IMR-90 (cell line): ENCODE data around the gene UBE2O. TPM values are rescaled to one million over a fixed set of nuclear protein-coding genes. Genes with fewer than 3 reads are reported as not detected.

Source experiments
- ATAC-seq: fragments of 200-7000 bp; cut with Tn5 transposase; 2 replicates; pipeline ENCODE4 v1.9.1; 2020; ENCODE audit warnings: low read depth, mild to moderate bottlenecking, moderate library complexity
- BruUV-seq: library from RNA; stranded (reverse); fragments of 400-500 nt; replicated peaks from 2 replicates; lab custom pipeline; 2021; lab: Mats Ljungman, UMichigan
- CTCF ChIA-PET: fragments of 300-600 bp; formaldehyde crosslinking; extraction: SDS; loops from one replicate; lab custom pipeline; 2021; ENCODE audit warnings: antibody characterized with exemption; lab: Yijun Ruan, JAX
- POLR2A ChIA-PET: fragments of 300-600 bp; sonication (Branson Sonifier 250); formaldehyde crosslinking; loops from one replicate; lab custom pipeline; 2022; ENCODE audit warnings: antibody characterized with exemption; ENCODE audit not compliant: unreplicated experiment; lab: Charles Lee
- DNase-seq: peaks from one replicate; pipeline ENCODE4 v3.0.0; 2013
- H2AFZ ChIP-seq: replicated peaks from 2 replicates; pipeline ENCODE3; 2013; ENCODE audit warnings: low read length, mild to moderate bottlenecking; ENCODE audit not compliant: poor library complexity
- H2AK5ac ChIP-seq: 2 replicates; pipeline ENCODE4 v1.6.1; 2013; ENCODE audit warnings: low read depth, low read length, inconsistent platforms
- H2AK9ac ChIP-seq: replicated peaks from 2 replicates; pipeline ENCODE3; 2013; ENCODE audit warnings: mild to moderate bottlenecking, low read depth, low read length, moderate library complexity; ENCODE audit not compliant: poor library complexity
- H2BK120ac ChIP-seq: 2 replicates; pipeline ENCODE4 v1.6.1; 2013; ENCODE audit warnings: low read depth, low read length, inconsistent platforms
- H2BK15ac ChIP-seq: 3 replicates; pipeline ENCODE4 v1.6.1; 2013; ENCODE audit warnings: low read depth, low read length, inconsistent platforms
- H2BK20ac ChIP-seq: 2 replicates; pipeline ENCODE4 v1.6.1; 2013; ENCODE audit warnings: low read depth, mild to moderate bottlenecking, inconsistent platforms, low read length, moderate library complexity
- H2BK5ac ChIP-seq: 2 replicates; pipeline ENCODE4 v1.6.1; 2013; ENCODE audit warnings: mild to moderate bottlenecking, low read depth, low read length, inconsistent platforms; ENCODE audit not compliant: poor library complexity, severe bottlenecking
- H3K14ac ChIP-seq: replicated peaks from 2 replicates; pipeline ENCODE4 v1.6.1; 2013; ENCODE audit warnings: low read depth, low read length, inconsistent platforms
- H3K18ac ChIP-seq: 2 replicates; pipeline ENCODE4 v1.6.1; 2013; ENCODE audit warnings: low read depth, low read length, control low read depth
- H3K23ac ChIP-seq: 2 replicates; pipeline ENCODE4 v1.6.1; 2013; ENCODE audit warnings: low read depth, low read length, inconsistent platforms
- H3K27ac ChIP-seq: 2 replicates; pipeline ENCODE4 v1.5.1; 2013; ENCODE audit warnings: mild to moderate bottlenecking, control low read depth, low read length; ENCODE audit not compliant: insufficient read depth
- H3K27me3 ChIP-seq: 2 replicates; pipeline ENCODE4 v1.6.1; 2013; ENCODE audit warnings: low read length; ENCODE audit not compliant: control insufficient read depth, insufficient read depth
- H3K36me3 ChIP-seq: 2 replicates; pipeline ENCODE4 v1.6.1; 2013; ENCODE audit warnings: low read length, mixed read lengths; ENCODE audit not compliant: control insufficient read depth, insufficient read depth
- H3K4ac ChIP-seq: 2 replicates; pipeline ENCODE4 v1.6.1; 2013; ENCODE audit warnings: low read depth, low read length, inconsistent platforms
- H3K4me1 ChIP-seq: 2 replicates; pipeline ENCODE4 v1.6.1; 2013; ENCODE audit warnings: low read length, mixed read lengths; ENCODE audit not compliant: control insufficient read depth, insufficient read depth
- H3K4me2 ChIP-seq: 2 replicates; pipeline ENCODE4 v1.6.1; 2013; ENCODE audit warnings: low read depth, mild to moderate bottlenecking, control low read depth, low read length, moderate library complexity
- H3K4me3 ChIP-seq: 2 replicates; pipeline ENCODE4 v1.5.1; 2013; ENCODE audit warnings: low read depth, mild to moderate bottlenecking, control low read depth, low read length, moderate library complexity; ENCODE audit not compliant: insufficient read depth
- H3K56ac ChIP-seq: 2 replicates; pipeline ENCODE4 v1.6.1; 2013; ENCODE audit warnings: low read length, inconsistent platforms; ENCODE audit not compliant: insufficient read depth; ENCODE audit errors: extremely low read depth
- H3K79me1 ChIP-seq, 2 experiments: 2 replicates each; pipeline ENCODE4 v1.6.1; 2013; ENCODE audit warnings: low read length in 2 of 2, inconsistent platforms in 1 of 2, low read depth in 1 of 2
- H3K9ac ChIP-seq: 2 replicates; pipeline ENCODE4 v1.6.1; 2013; ENCODE audit warnings: low read depth, low read length, control low read depth
- H3K9me1 ChIP-seq: 2 replicates; pipeline ENCODE4 v1.6.1; 2013; ENCODE audit warnings: low read length, inconsistent platforms; ENCODE audit not compliant: insufficient read depth
- H3K9me3 ChIP-seq: 2 replicates; pipeline ENCODE4 v1.6.1; 2013; ENCODE audit warnings: low read length; ENCODE audit not compliant: control insufficient read depth, insufficient read depth
- H4K20me1 ChIP-seq: 2 replicates; pipeline ENCODE4 v1.6.1; 2013; ENCODE audit warnings: low read length, inconsistent platforms; ENCODE audit not compliant: insufficient read depth
- H4K5ac ChIP-seq: 2 replicates; pipeline ENCODE4 v1.6.1; 2013; ENCODE audit warnings: mild to moderate bottlenecking, low read depth, low read length, control low read depth
- H4K8ac ChIP-seq, 2 experiments: 2 replicates each; pipeline ENCODE4 v1.6.1; 2013; ENCODE audit warnings: low read depth in 2 of 2, low read length in 2 of 2, control low read depth in 1 of 2, inconsistent platforms in 1 of 2
- H4K91ac ChIP-seq: 2 replicates; pipeline ENCODE4 v1.6.1; 2013; ENCODE audit warnings: low read depth, low read length, inconsistent platforms; ENCODE audit not compliant: insufficient read depth
- BHLHE40 ChIP-seq: fragments of 150-350 bp; IDR thresholded peaks from 2 replicates; pipeline ENCODE4 v1.6.1; 2016; ENCODE audit warnings: mild to moderate bottlenecking, low read depth, low read length
- CEBPB ChIP-seq: IDR thresholded peaks from 2 replicates; pipeline ENCODE4 v1.6.1; 2012; ENCODE audit warnings: low read depth, low read length, improper control_type of control experiment
- CHD1 ChIP-seq: IDR thresholded peaks from 2 replicates; pipeline ENCODE4 v1.6.1; 2012; ENCODE audit warnings: low read depth, low read length, improper control_type of control experiment
- CTCF ChIP-seq: conservative IDR thresholded peaks from 2 replicates; pipeline ENCODE4 v1.5.1; 2012; ENCODE audit warnings: mild to moderate bottlenecking, low read depth, low read length, improper control_type of control experiment
- FOS ChIP-seq: fragments of 150-350 bp; IDR thresholded peaks from 2 replicates; pipeline ENCODE4 v1.6.1; 2016; ENCODE audit warnings: low read depth, low read length
- MAFK ChIP-seq: IDR thresholded peaks from 2 replicates; pipeline ENCODE4 v1.6.1; 2012; ENCODE audit warnings: low read depth, low read length, improper control_type of control experiment
- MAZ ChIP-seq: IDR thresholded peaks from 2 replicates; pipeline ENCODE4 v1.6.1; 2012; ENCODE audit warnings: low read depth, mild to moderate bottlenecking, low read length, improper control_type of control experiment, moderate library complexity, borderline replicate concordance
- MXI1 ChIP-seq: IDR thresholded peaks from 2 replicates; pipeline ENCODE4 v1.6.1; 2012; ENCODE audit warnings: low read depth, mild to moderate bottlenecking, low read length, moderate library complexity, borderline replicate concordance
- NFE2L2 ChIP-seq: fragments of 150-350 bp; IDR thresholded peaks from 2 replicates; pipeline ENCODE4 v1.6.1; 2016; ENCODE audit warnings: low read depth, mild to moderate bottlenecking, low read length
- POLR2A ChIP-seq: IDR thresholded peaks from 2 replicates; pipeline ENCODE4 v1.6.1; 2012; ENCODE audit warnings: mild to moderate bottlenecking, low read depth, low read length
- RAD21 ChIP-seq: IDR thresholded peaks from 2 replicates; pipeline ENCODE4 v1.6.1; 2012; ENCODE audit warnings: low read length, improper control_type of control experiment
- RCOR1 ChIP-seq: IDR thresholded peaks from 2 replicates; pipeline ENCODE4 v1.6.1; 2012; ENCODE audit warnings: mild to moderate bottlenecking, low read length, improper control_type of control experiment; ENCODE audit not compliant: insufficient replicate concordance
- RFX5 ChIP-seq: IDR thresholded peaks from 2 replicates; pipeline ENCODE4 v1.8.0; 2012; ENCODE audit warnings: low read depth, mild to moderate bottlenecking, low read length, moderate library complexity
- SMC3 ChIP-seq: fragments of 150-350 bp; IDR thresholded peaks from 2 replicates; pipeline ENCODE4 v1.6.1; 2016; ENCODE audit warnings: low read depth, mild to moderate bottlenecking, antibody characterized with exemption, low read length, moderate library complexity
- WGBS, 2 experiments: methylation state at CpG; one replicate each; pipeline versions ENCODE4 v1.1.5 to v1.1.7; 2013; ENCODE audit warnings: missing lambda C conversion rate in 2 of 2; ENCODE audit not compliant: insufficient read length in 1 of 2; ENCODE audit errors: extremely low coverage in 2 of 2; 5-methylcytosine and 5-hydroxymethylcytosine counted together
- dilution Hi-C: fragments of 300-500 bp; cut with HindIII; formaldehyde crosslinking; loops from one replicate; pipeline ENCODE4 v1.14.3; 2018; ENCODE audit warnings: low sequenced_read_pairs; ENCODE audit not compliant: unreplicated experiment
- in situ Hi-C: fragments of 300-500 bp; cut with MboI; formaldehyde crosslinking; loops from 3 replicates; pipeline ENCODE4 v1.14.3; 2019; ENCODE audit warnings: low sequenced_read_pairs, inconsistent platforms, mixed read lengths
- intact Hi-C: fragments of 100-400 bp; cut with micrococcal nuclease; formaldehyde crosslinking; loops from 2 replicates; pipeline ENCODE4 v1.10.0; 2022
- polyA plus RNA-seq, 3 experiments: library from polyadenylated mRNA; depleted of rRNA; stranded (reverse); fragments of >200 nt; gene quantifications; 2 replicates each; pipeline ENCODE4 v1.2.3, GENCODE V29; 2012; ENCODE audit warnings: low replicate concordance in 1 of 3
- total RNA-seq: library from RNA; depleted of rRNA; stranded (reverse); fragments of >200 nt; gene quantifications from 2 replicates; pipeline ENCODE4 v1.2.3, GENCODE V29; 2012
- TF ChIP-seq, protein P1 (sequence below): fragments of 150-350 bp; IDR thresholded peaks from 2 replicates; pipeline ENCODE4 v1.6.1; 2017; ENCODE audit warnings: mild to moderate bottlenecking, antibody characterized with exemption, low read length, low read depth
- TF ChIP-seq, protein P2 (sequence below): fragments of 150-350 bp; IDR thresholded peaks from 2 replicates; pipeline ENCODE4 v1.6.1; 2016; ENCODE audit warnings: low read depth, mild to moderate bottlenecking, low read length, moderate library complexity, borderline replicate concordance

Gene UBE2O
- total and polyA plus RNA-seq, 2 of the 4 experiments (the other 2 are of a cell fraction), result 17.6 TPM

- Histone ChIP-seq H3K9me1 (peaks cover 2% of the 10 kb centered on the region; the same call in 1 of the 2 replicates), H3K23ac (no peak overlapping the region), H3K4me3 (no peak overlapping the region), H3K4ac (no peak overlapping the region), H4K91ac (no peak overlapping the region), H3K27ac (no peak overlapping the region), H3K4me2 (no peak overlapping the region), H2BK15ac (no peak overlapping the region), H3K9ac (no peak overlapping the region), H2AFZ (no peak overlapping the region), H2AK9ac (no peak overlapping the region), H3K18ac (no peak overlapping the region), H3K9me3 (no peaks in the 10 kb centered on the region), H3K56ac (no peak overlapping the region), H2BK120ac (no peak overlapping the region), H3K79me1 (no peaks in the 10 kb centered on the region), H3K36me3 (no peaks in the 10 kb centered on the region; the same call in 1 of the 2 replicates), H3K4me1 (no peaks in the 10 kb centered on the region), H2BK20ac (no peak overlapping the region), H2AK5ac (no peak overlapping the region), H2BK5ac (no peak overlapping the region), H4K8ac (no peak overlapping the region), H4K20me1 (no peaks in the 10 kb centered on the region), H3K27me3 (no peaks in the 10 kb centered on the region), H4K5ac (no peak overlapping the region), H3K14ac (no peak overlapping the region)
- WGBS, 2 experiments, result 75% methylated on average over 1 of the region's 6 CpGs; no CpG with 5 or more reads in 1 of the 2 experiments
- TF ChIP-seq RCOR1 (no peak), MAZ (no peak), MXI1 (no peak), MAFK (no peak), SMC3 (no peak), POLR2A (no peak), FOS (no peak), BHLHE40 (no peak), CHD1 (no peak), CTCF (no peak), RFX5 (no peak), NFE2L2 (no peak), RAD21 (no peak), CEBPB (no peak)
- TF ChIP-seq, protein P1, sequence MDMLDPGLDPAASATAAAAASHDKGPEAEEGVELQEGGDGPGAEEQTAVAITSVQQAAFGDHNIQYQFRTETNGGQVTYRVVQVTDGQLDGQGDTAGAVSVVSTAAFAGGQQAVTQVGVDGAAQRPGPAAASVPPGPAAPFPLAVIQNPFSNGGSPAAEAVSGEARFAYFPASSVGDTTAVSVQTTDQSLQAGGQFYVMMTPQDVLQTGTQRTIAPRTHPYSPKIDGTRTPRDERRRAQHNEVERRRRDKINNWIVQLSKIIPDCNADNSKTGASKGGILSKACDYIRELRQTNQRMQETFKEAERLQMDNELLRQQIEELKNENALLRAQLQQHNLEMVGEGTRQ, result no peak
- TF ChIP-seq, protein P2, sequence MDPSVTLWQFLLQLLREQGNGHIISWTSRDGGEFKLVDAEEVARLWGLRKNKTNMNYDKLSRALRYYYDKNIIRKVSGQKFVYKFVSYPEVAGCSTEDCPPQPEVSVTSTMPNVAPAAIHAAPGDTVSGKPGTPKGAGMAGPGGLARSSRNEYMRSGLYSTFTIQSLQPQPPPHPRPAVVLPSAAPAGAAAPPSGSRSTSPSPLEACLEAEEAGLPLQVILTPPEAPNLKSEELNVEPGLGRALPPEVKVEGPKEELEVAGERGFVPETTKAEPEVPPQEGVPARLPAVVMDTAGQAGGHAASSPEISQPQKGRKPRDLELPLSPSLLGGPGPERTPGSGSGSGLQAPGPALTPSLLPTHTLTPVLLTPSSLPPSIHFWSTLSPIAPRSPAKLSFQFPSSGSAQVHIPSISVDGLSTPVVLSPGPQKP, result no peak
- in situ Hi-C loops, result no loop called here
- CTCF ChIA-PET, result no interaction called here
- POLR2A ChIA-PET, result no interaction called here
- dilution Hi-C loops, result no loop called here
- no peak for DNase-seq
- no peak for ATAC-seq
- intact Hi-C loops, result no loop called here
- no TSS peak for BruUV-seq
These were observed 22.4 kb upstream of the UBE2O start for GRCh38 chr17:76475302-76475701.
